ENCODE measurements around the gene HMCN1.

- TF ChIP-seq CTCF (IDR thresholded peaks at IDR 0.05; ENCODE audit: insufficient read depth, low read length, poor library complexity, severe bottlenecking) (no peak), EZH2phosphoT487 (conservative IDR thresholded peaks at IDR 0.05; ENCODE audit: low read length) (no peak)
Observed at GRCh38 chr1:185775501-185775900, 41.3 kb downstream of the HMCN1 start.
